Liver (tissue), 9 donors: ENCODE results near the gene RSU1. TPM values are rescaled to one million over a fixed set of nuclear protein-coding genes. Genes with fewer than 3 reads are reported as not detected.

Experiments
- DNase-seq: peaks from one replicate; pipeline ENCODE4 v3.0.0-alpha.2; 2017; ENCODE audit warnings: low spot score
- H3K27ac ChIP-seq, 2 donors: one replicate each; pipeline ENCODE4 v1.7.0; 2013; ENCODE audit warnings: inconsistent platforms in 2 of 2, low read length in 2 of 2, control low read depth in 1 of 2, low read depth in 1 of 2, mild to moderate bottlenecking in 1 of 2
- H3K27me3 ChIP-seq, 4 donors: one replicate each; pipeline versions ENCODE4 v1.6.1 to v1.7.0; 2013; ENCODE audit warnings: low read length in 3 of 4, inconsistent platforms in 1 of 4, mild to moderate bottlenecking in 1 of 4, moderate library complexity in 1 of 4; ENCODE audit not compliant: control insufficient read depth in 4 of 4, insufficient read depth in 4 of 4
- H3K36me3 ChIP-seq, 4 donors: one replicate each; pipeline versions ENCODE4 v1.6.1 to v1.7.0; 2013; ENCODE audit warnings: low read length in 3 of 4, mild to moderate bottlenecking in 3 of 4, low read depth in 1 of 4, moderate library complexity in 1 of 4; ENCODE audit not compliant: control insufficient read depth in 4 of 4, insufficient read depth in 3 of 4
- H3K4me1 ChIP-seq, 4 donors: one replicate each; pipeline versions ENCODE4 v1.6.1 to v1.7.0; 2013; ENCODE audit warnings: low read length in 3 of 4, mild to moderate bottlenecking in 3 of 4, moderate library complexity in 1 of 4; ENCODE audit not compliant: control insufficient read depth in 4 of 4, insufficient read depth in 4 of 4
- H3K4me3 ChIP-seq, 3 donors: one replicate each; pipeline versions ENCODE4 v1.6.1 to v1.7.0; 2013; ENCODE audit warnings: low read length in 3 of 3, control low read depth in 1 of 3, low read depth in 1 of 3, mild to moderate bottlenecking in 1 of 3
- H3K9ac ChIP-seq, 2 donors: one replicate each; pipeline ENCODE4 v1.7.0; 2013; ENCODE audit warnings: low read length in 2 of 2, mild to moderate bottlenecking in 2 of 2, moderate library complexity in 2 of 2, control low read depth in 1 of 2, low read depth in 1 of 2
- H3K9me3 ChIP-seq, 4 donors: one replicate each; pipeline versions ENCODE4 v1.6.1 to v1.7.0; 2013; ENCODE audit warnings: low read length in 3 of 4; ENCODE audit not compliant: control insufficient read depth in 4 of 4
- EGR1 ChIP-seq, 2 donors: IDR thresholded peaks; 2 replicates each; pipeline ENCODE4 v1.6.1; 2016 to 2018; ENCODE audit warnings: antibody characterized with exemption in 2 of 2, low read depth in 2 of 2
- FOXA1 ChIP-seq: IDR thresholded peaks from 2 replicates; pipeline ENCODE4 v1.6.1; 2016; ENCODE audit warnings: antibody characterized with exemption
- GABPA ChIP-seq, 2 donors: IDR thresholded peaks in 1 of 2; conservative IDR thresholded peaks in 1 of 2; 2 replicates each; pipeline ENCODE4 v1.6.1; 2016; ENCODE audit warnings: antibody characterized with exemption in 2 of 2, mild to moderate bottlenecking in 1 of 2, moderate library complexity in 1 of 2
- HNF4A ChIP-seq, 2 donors: conservative IDR thresholded peaks; 2 replicates each; pipeline ENCODE4 v1.6.1; 2016; ENCODE audit warnings: antibody characterized with exemption in 2 of 2, mild to moderate bottlenecking in 2 of 2
- HNF4G ChIP-seq: IDR thresholded peaks from 2 replicates; pipeline ENCODE4 v1.6.1; 2016; ENCODE audit warnings: antibody characterized with exemption
- JUND ChIP-seq, 2 donors: IDR thresholded peaks; 2 replicates each; pipeline ENCODE4 v1.6.1; 2016; ENCODE audit warnings: antibody characterized with exemption in 2 of 2
- NR2F2 ChIP-seq: IDR thresholded peaks from 2 replicates; pipeline ENCODE4 v1.6.1; 2016; ENCODE audit warnings: antibody characterized with exemption
- RAD21 ChIP-seq, 2 donors: IDR thresholded peaks; 2 replicates each; pipeline ENCODE4 v1.6.1; 2016; ENCODE audit warnings: antibody characterized with exemption in 2 of 2, mild to moderate bottlenecking in 2 of 2
- RXRA ChIP-seq, 2 donors: IDR thresholded peaks; 2 replicates each; pipeline ENCODE4 v1.6.1; 2017 to 2018; ENCODE audit warnings: antibody characterized with exemption in 2 of 2, mild to moderate bottlenecking in 1 of 2
- SP1 ChIP-seq: IDR thresholded peaks from 2 replicates; pipeline ENCODE4 v1.6.1; 2018; ENCODE audit warnings: antibody characterized with exemption, mild to moderate bottlenecking
- TAF1 ChIP-seq: conservative IDR thresholded peaks from 2 replicates; pipeline ENCODE4 v1.6.1; 2016; ENCODE audit warnings: antibody characterized with exemption, mild to moderate bottlenecking
- YY1 ChIP-seq: IDR thresholded peaks from 2 replicates; pipeline ENCODE4 v1.6.1; 2016; ENCODE audit warnings: antibody characterized with exemption, mild to moderate bottlenecking
- WGBS: extraction: QIAGEN DNeasy Blood & Tissue Kit; methylation state at CpG from one replicate; pipeline ENCODE4 v1.1.7; 2013; 5-methylcytosine and 5-hydroxymethylcytosine counted together
- polyA plus RNA-seq, 2 donors: library from polyadenylated mRNA; stranded (reverse) in 1 of 2; unstranded in 1 of 2; fragments of 200-250 nt in 1 of 2; fragments of >200 nt in 1 of 2; fragmentation: Nextera tagmentation in 1 of 2; extraction: Ambion mirVana in 1 of 2; gene quantifications; one replicate each; pipeline versions ENCODE4 v1.2.1 to v1.2.3, GENCODE V29; 2013 to 2015
- total RNA-seq, 2 donors: library from RNA; depleted of rRNA; stranded (reverse); fragments of >200 nt; gene quantifications; one replicate each; pipeline ENCODE4 v1.2.3, GENCODE V29; 2014
- TF ChIP-seq, protein P1 (sequence below): IDR thresholded peaks from 2 replicates; pipeline ENCODE4 v1.6.1; 2016; ENCODE audit warnings: antibody characterized with exemption
- TF ChIP-seq, protein P2 (sequence below): IDR thresholded peaks from 2 replicates; pipeline ENCODE4 v1.6.1; 2016; ENCODE audit warnings: antibody characterized with exemption, mild to moderate bottlenecking
- TF ChIP-seq, protein P3 (sequence below): IDR thresholded peaks from 2 replicates; pipeline ENCODE4 v1.6.1; 2016; ENCODE audit warnings: antibody characterized with exemption
- donor health status: healthy.
- donor health status: healthy.
- donor health status: healthy.
- donor health status: healthy.
- donor health status: healthy.

RSU1 gene
- total and polyA plus RNA-seq, 4 donors: 19.2 to 38.2 (median 28.0) TPM

DNA sequence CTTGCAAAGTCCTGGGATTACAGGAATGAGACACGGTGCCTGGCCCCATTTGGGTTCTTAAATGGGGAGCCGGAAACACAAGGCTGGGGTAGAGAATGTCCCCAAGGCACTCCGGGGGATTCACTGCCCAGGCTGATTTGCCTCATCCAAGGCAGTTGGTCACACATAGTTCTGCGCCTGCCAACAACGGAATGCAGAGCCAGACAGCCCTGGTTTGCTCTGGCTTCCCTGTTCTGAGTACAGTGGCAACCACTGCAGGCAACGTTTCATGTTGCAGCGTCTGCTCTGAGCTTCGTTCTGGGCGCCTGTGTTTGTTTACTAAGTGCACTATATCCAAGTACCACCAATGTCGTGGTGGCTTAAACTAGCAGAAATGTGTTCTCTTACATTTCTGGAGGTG, 233.8 kb downstream of the RSU1 start:
- 76% methylated on average over 10 of the region's 10 CpGs for WGBS

DNA sequence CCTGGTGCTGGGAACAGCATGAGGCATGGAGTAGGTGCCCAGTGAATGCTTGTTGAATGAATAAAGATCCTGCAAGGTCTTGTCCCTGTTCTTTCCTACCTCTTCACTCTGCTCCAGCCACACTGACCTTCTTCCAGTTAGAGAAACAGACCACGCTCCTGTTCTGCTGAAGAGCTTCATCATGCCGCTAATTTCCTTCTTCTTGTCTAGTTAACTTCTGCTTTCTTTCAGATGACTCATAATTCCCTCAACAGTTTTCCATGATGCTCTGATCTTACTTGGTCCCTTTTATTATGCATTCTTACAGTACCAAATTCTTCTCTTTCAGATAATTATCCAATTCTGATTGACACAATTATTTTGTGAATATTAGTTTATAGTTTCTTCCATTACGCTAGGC, 236.0 kb downstream of the RSU1 start:
- no peak overlapping the region for H3K4me3 ChIP-seq
- H3K36me3 ChIP-seq: no peaks in the 10 kb centered on the region
- no peak for TF ChIP-seq HNF4G
- no peak for TF ChIP-seq SP1
- no peak for TF ChIP-seq JUND (IDR thresholded peaks at IDR 0.05)
- TF ChIP-seq NR2F2: no peak
- TF ChIP-seq HNF4A (conservative IDR thresholded peaks at IDR 0.05): no peak
- TF ChIP-seq, protein P1, sequence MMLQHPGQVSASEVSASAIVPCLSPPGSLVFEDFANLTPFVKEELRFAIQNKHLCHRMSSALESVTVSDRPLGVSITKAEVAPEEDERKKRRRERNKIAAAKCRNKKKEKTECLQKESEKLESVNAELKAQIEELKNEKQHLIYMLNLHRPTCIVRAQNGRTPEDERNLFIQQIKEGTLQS: no peak
- no peak for TF ChIP-seq EGR1 (IDR thresholded peaks at IDR 0.05; ENCODE audit: low read depth in 2 of 2)
- no peak for TF ChIP-seq RAD21 (IDR thresholded peaks at IDR 0.05)
- TF ChIP-seq, protein P2, sequence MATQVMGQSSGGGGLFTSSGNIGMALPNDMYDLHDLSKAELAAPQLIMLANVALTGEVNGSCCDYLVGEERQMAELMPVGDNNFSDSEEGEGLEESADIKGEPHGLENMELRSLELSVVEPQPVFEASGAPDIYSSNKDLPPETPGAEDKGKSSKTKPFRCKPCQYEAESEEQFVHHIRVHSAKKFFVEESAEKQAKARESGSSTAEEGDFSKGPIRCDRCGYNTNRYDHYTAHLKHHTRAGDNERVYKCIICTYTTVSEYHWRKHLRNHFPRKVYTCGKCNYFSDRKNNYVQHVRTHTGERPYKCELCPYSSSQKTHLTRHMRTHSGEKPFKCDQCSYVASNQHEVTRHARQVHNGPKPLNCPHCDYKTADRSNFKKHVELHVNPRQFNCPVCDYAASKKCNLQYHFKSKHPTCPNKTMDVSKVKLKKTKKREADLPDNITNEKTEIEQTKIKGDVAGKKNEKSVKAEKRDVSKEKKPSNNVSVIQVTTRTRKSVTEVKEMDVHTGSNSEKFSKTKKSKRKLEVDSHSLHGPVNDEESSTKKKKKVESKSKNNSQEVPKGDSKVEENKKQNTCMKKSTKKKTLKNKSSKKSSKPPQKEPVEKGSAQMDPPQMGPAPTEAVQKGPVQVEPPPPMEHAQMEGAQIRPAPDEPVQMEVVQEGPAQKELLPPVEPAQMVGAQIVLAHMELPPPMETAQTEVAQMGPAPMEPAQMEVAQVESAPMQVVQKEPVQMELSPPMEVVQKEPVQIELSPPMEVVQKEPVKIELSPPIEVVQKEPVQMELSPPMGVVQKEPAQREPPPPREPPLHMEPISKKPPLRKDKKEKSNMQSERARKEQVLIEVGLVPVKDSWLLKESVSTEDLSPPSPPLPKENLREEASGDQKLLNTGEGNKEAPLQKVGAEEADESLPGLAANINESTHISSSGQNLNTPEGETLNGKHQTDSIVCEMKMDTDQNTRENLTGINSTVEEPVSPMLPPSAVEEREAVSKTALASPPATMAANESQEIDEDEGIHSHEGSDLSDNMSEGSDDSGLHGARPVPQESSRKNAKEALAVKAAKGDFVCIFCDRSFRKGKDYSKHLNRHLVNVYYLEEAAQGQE: no peak
- no peak for TF ChIP-seq GABPA (IDR thresholded peaks at IDR 0.05 in 1 of 2, conservative IDR thresholded peaks at IDR 0.05 in 1 of 2)
- 87% methylated on average over 3 of the region's 3 CpGs for WGBS
- H3K4me1 ChIP-seq: no peaks in the 10 kb centered on the region
- no peak overlapping the region for H3K27ac ChIP-seq
- no peaks in the 10 kb centered on the region for H3K27me3 ChIP-seq
- H3K9me3 ChIP-seq: no peaks in the 10 kb centered on the region
- H3K9ac ChIP-seq: no peak overlapping the region
- DNase-seq: no peak

More for the DNA sequence above, 233.8 kb downstream of the RSU1 start:
- Histone ChIP-seq H3K4me1 (no peaks in the 10 kb centered on the region), H3K27me3 (no peaks in the 10 kb centered on the region), H3K9ac (no peak overlapping the region), H3K9me3 (no peaks in the 10 kb centered on the region), H3K36me3 (no peaks in the 10 kb centered on the region), H3K27ac (no peak overlapping the region), H3K4me3 (no peak overlapping the region)
- TF ChIP-seq EGR1 (IDR thresholded peaks at IDR 0.05; ENCODE audit: low read depth in 2 of 2) (no peak), RXRA (IDR thresholded peaks at IDR 0.05) (no peak), RAD21 (IDR thresholded peaks at IDR 0.05) (no peak), SP1 (no peak), YY1 (no peak), GABPA (IDR thresholded peaks at IDR 0.05 in 1 of 2, conservative IDR thresholded peaks at IDR 0.05 in 1 of 2) (no peak), HNF4A (conservative IDR thresholded peaks at IDR 0.05) (no peak), HNF4G (no peak), FOXA1 (no peak), TAF1 (no peak)
- TF ChIP-seq, protein P3, sequence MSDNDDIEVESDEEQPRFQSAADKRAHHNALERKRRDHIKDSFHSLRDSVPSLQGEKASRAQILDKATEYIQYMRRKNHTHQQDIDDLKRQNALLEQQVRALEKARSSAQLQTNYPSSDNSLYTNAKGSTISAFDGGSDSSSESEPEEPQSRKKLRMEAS: no peak
- TF ChIP-seq, protein P2: no peak
- no peak for DNase-seq
